Stimulated activated naive B cell treated with anti-CD40 and anti-IgM and Interleukin-4, amounts not matched to agents 10 μg/mL and 1 μg/mL and 100 μg/mL, for 72 hours (primary cell): ENCODE results near the gene BPIFB6.

Source experiments
- ATAC-seq, 2 donors: fragments of 150-1000 bp; cut with Tn5 transposase; replicated peaks; 2 replicates each; pipeline ENCODE4 v1.10.0; 2021; ENCODE audit warnings: moderate library complexity in 1 of 2
- DNase-seq: peaks from one replicate; pipeline ENCODE4 v3.0.0; 2021
- H3K27ac Mint-ChIP-seq: one replicate; pipeline ENCODE4 v1.8.0; 2022; ENCODE audit warnings: mild to moderate bottlenecking, mixed read lengths
- H3K27me3 Mint-ChIP-seq, 2 donors: one replicate each; pipeline ENCODE4 v1.8.0; 2022; ENCODE audit warnings: mixed read lengths in 2 of 2
- H3K36me3 Mint-ChIP-seq, 2 donors: one replicate each; pipeline ENCODE4 v1.8.0; 2022; ENCODE audit warnings: mixed read lengths in 2 of 2, mild to moderate bottlenecking in 1 of 2
- H3K4me1 Mint-ChIP-seq, 2 donors: one replicate each; pipeline ENCODE4 v1.8.0; 2022; ENCODE audit warnings: mixed read lengths in 2 of 2, mild to moderate bottlenecking in 1 of 2
- H3K4me3 Mint-ChIP-seq, 2 donors: one replicate each; pipeline ENCODE4 v1.8.0; 2022; ENCODE audit warnings: mild to moderate bottlenecking in 2 of 2, mixed read lengths in 2 of 2, moderate library complexity in 1 of 2
- H3K9me3 Mint-ChIP-seq, 2 donors: one replicate each; pipeline ENCODE4 v1.8.0; 2022; ENCODE audit warnings: mixed read lengths in 2 of 2, mild to moderate bottlenecking in 1 of 2

BPIFB6 gene

DNA sequence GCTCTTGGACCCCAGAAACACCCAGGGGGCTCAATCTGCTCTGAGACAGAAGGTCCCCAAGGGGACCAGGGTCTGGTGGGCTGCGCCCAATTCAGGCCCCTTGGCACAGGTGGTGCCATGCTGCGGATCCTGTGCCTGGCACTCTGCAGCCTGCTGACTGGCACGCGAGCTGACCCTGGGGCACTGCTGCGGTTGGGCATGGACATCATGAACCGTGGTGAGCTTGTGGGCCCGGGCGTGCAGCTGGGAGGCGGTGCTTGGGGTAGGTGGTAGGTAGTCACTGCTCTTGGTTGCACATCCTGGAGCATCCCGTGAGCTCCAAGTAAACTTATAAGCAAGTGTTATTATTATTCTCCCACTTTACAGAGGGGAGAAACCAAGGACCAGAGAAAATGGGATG lies at the start of gene BPIFB6:
Gene BPIFB6, plus strand, starts transcription at position 118 of the 400 bp plus-strand sequence. Its CDS starts 0 bp downstream, at position 118.
- Mint-ChIP-seq H3K4me3 (no peak within 1 kb of the TSS), H3K36me3 (peaks cover 0 to 3% of the 10 kb centered on the region in 2 donors), H3K9me3 (peaks cover 6 to 7% of the 10 kb centered on the region in 2 donors), H3K4me1 (no peaks in the 10 kb centered on the region), H3K27ac (no peak within 1 kb of the TSS), H3K27me3 (peaks cover 8 to 12% of the 10 kb centered on the region in 2 donors)
- no peak for ATAC-seq
- DNase-seq: no peak

DNA sequence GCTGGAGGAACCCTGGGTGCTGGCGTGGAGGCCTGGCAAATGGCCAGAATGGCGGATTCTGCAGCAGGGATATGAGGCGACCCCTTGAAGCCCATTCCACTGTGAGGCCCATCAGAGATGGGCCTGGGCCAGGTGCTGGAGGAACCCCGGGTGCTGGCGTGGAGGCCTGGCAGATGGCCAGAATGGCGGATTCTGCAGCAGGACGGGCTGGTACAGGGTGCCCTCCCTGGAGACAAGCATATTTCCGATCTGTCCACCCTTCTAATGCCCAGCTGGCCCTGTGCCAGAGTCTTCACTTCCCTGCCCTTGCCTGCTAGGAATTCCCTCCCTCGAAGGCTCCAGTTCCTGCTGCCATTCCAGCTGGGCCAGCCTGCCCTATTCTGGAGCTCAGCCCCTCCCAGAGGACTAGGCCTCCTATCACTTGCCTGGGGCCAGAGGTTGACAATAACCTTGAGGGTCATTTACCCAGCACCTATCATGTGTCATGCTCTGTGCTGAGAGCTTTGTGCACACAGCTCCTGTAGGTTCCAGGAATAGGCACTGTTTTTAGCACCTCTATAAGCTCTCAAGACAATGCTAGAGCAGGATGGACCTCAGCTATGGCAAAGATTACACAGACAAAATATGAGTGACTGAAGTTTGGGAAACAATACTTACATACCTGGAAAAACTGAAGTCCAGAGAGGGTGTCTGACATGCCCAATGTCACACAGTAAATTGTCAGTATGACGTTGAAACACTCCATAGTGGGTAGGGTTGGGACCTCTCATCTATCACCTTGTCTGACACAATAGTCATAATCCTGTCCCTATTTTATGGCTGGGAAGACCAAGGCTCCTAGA lies 48.6 kb upstream of the BPIFB6 start:
- H3K4me1 Mint-ChIP-seq: no peaks in the 10 kb centered on the region
- no peaks in the 10 kb centered on the region for H3K36me3 Mint-ChIP-seq
- H3K27ac Mint-ChIP-seq: no peak overlapping the region
- DNase-seq (no peak), ATAC-seq (no peak)
- H3K9me3 Mint-ChIP-seq: no peaks in the 10 kb centered on the region
- H3K4me3 Mint-ChIP-seq: no peak overlapping the region
- no peaks in the 10 kb centered on the region for H3K27me3 Mint-ChIP-seq

DNA sequence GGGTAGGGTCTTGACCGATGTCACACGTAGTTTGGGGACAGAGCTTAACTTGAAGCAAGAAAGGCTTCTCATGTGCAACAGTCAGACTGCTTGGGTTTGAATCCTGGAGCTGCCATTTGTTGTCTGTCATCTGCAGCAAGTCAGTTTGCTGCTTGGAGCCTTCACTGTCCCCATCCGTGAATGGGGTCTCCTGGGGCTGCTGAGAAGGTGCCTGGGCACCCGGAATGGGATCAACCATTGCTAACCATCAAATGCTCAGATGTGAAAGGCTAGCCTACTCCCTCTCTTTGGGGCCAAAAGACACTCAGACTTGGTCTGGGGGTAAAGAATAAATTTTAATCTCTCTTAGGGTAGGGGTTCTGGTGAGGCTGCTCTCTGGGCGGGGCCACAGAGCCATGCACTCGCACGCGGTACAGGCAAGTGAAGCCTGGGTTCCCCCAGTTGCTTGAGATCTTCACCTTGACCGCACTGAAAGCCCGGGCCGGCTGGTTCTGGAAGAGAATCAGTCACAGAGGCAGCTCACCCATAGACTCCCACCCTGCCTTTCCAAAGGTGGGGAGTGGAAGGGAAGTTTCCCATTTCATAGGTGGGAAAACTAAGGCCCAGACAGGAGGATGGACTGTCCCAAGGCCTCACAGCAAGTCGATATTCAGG lies 47.9 kb upstream of the BPIFB6 start:
- Mint-ChIP-seq H3K4me1 (no peaks in the 10 kb centered on the region), H3K27me3 (no peaks in the 10 kb centered on the region), H3K4me3 (no peak overlapping the region), H3K9me3 (no peaks in the 10 kb centered on the region), H3K36me3 (no peaks in the 10 kb centered on the region), H3K27ac (no peak overlapping the region)
- ATAC-seq (no peak), DNase-seq (no peak)

DNA sequence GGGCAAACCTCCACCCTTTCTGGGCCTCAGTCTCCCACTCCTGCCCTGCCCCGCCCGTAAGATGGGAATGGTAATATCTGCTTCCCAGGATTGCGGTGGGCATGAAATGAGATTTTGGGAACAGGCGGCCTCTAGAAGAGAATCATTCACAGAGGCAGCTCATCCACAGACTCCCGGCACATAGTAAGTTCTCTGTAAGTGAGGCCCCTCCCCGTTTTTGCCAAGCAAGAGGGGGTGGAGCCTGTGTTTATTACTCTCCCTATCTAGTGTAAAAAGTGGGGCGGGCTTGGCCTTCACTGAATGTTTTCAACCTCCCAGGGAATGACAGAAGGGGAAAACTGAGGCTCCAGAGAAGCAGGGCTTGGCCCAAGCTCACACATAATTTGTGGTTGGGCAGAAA lies 47.3 kb upstream of the BPIFB6 start:
- no peaks in the 10 kb centered on the region for H3K4me1 Mint-ChIP-seq
- H3K27me3 Mint-ChIP-seq: no peaks in the 10 kb centered on the region

DNA sequence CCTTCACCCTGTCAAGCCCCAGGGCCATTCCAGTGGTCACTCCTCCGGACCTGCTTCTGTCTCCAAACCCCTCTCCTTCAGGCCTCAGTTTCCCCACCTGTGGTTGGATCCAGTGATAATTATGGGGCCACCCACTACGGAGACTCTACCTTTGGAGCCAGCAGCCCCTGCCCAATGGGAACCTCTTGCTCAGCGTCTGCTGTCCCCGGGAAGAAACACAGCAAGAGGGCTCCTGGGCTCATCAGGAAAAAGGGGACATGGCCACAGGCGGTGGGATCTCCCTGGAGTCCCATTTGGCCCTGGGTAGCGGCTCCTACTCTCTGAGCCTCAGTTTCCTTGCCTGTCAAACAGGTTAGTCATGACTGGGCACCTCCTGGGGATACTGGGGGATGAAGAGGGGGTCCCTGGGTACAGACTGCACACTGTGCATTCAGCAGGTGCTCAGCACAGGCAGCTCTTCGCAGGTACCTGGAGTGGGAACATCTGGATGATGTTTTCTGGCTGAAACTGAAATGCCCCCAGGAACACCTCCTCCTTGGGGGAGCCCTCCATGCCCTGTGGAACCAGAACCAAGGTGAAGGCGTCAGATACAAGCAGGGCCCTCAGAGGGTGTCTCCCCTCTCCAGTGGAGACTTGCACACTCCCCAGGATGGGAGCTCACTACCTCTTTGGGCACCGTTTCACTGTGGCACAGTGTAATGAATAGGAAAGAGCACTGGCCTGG lies 46.7 kb upstream of the BPIFB6 start:
- no peak for ATAC-seq
- Mint-ChIP-seq H3K27ac (no peak overlapping the region), H3K36me3 (no peaks in the 10 kb centered on the region)

More for the DNA sequence above, 47.3 kb upstream of the BPIFB6 start:
- Mint-ChIP-seq H3K4me3 (no peak overlapping the region), H3K9me3 (no peaks in the 10 kb centered on the region), H3K36me3 (no peaks in the 10 kb centered on the region), H3K27ac (no peak overlapping the region)
- ATAC-seq (no peak), DNase-seq (no peak)

DNA sequence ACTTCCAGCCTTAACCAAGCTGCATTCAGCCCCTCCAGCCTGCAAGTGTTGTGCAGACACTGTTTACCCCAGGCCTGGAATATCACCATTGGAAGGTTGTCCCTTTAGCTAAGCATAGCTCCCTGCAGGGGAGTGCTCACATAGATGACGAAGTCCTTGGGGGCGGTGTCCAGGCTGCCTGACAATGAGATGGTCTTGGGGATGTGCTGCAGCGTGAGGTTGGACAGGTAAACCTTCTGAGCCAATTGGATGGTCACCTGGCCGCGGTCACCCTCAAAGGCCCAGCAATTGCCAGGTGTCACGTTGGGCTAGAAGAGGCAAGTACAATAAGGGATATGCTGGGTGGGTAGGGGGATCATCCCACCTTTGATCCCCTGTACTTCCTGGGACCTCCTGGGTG lies 45.9 kb upstream of the BPIFB6 start:
- Mint-ChIP-seq H3K9me3 (no peaks in the 10 kb centered on the region), H3K36me3 (no peaks in the 10 kb centered on the region), H3K27me3 (no peaks in the 10 kb centered on the region), H3K4me3 (no peak overlapping the region), H3K27ac (no peak overlapping the region), H3K4me1 (peaks cover 0 to 4% of the 10 kb centered on the region in 2 donors)
- no peak for DNase-seq
- no peak for ATAC-seq

More for the DNA sequence above, 46.7 kb upstream of the BPIFB6 start:
- Mint-ChIP-seq H3K4me3 (no peak overlapping the region), H3K27me3 (no peaks in the 10 kb centered on the region), H3K9me3 (no peaks in the 10 kb centered on the region), H3K4me1 (no peaks in the 10 kb centered on the region)
- DNase-seq: no peak

DNA sequence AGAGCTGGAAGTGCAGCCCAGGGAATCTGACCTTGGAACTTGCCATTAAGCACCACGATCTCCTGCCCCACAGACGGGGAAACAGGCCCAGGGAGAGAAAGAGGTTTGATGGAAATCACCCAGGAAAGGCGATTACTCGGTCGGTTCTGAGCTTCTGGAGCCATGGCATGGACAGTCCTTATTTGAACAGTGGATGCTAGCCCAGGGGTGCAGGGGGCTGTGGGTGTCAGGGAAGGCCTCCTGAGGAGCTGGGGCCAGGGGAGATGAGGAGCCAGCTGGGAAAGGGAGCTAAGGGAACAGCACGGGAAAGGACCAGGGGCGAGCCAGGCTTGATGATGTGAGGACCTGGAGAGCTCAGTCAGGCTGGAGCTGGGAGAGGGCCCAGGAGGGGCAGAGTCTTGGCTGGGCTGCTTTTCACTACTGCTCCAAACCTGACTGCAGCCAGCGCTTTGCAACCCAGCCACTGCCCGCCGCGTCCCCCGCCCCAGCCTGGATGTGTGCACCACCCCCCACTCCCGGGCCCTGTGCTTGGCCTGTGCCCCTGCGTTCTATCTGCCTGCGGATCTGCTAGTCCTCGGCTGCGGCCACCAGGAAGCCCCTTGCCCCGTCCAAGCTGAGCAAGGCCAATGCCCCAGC lies 45.0 kb upstream of the BPIFB6 start:
- H3K36me3 Mint-ChIP-seq: no peaks in the 10 kb centered on the region
- no peak overlapping the region for H3K4me3 Mint-ChIP-seq
- H3K9me3 Mint-ChIP-seq: peaks cover 0 to 3% of the 10 kb centered on the region in 2 donors

DNA sequence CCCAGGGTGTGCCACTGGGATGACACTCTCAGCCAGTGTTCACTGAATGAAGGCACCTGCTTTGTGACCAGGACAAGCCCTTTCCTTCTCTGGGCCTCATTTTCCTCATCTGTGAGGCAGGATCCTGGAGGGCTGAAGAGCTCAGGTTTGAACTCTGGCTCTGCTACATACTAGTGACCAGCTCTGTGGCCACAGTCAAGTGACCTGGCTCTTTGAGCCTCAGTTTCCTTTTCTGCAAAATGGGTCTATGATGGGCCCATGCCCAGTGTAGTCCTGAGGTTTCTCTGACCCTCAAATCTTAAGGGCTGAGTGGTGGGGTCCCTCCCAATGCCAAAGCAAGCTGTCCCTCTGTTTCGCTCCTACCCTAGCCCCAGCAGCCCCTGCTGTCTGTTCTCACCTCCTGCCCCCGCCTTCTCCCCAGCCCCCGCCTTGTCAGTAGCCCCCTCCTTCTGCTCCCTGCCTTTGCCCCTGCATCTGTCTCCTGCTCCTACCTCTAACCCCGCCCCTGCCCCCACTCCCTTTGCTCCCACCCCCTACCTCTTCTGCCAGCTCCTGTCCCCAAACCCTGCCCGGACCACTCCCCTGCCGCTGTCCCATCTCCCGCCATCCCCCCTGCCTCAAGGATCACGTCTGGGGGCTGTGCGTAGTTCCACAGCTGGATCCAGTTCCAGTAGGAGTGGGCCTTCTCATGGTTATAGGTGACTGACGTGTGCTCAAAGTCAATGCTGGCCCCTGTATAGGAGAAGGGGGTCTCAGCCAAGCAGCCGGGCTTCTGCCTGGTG lies 44.2 kb upstream of the BPIFB6 start:
- H3K4me3 Mint-ChIP-seq: no peak overlapping the region
- H3K27me3 Mint-ChIP-seq: no peaks in the 10 kb centered on the region
- H3K36me3 Mint-ChIP-seq: no peaks in the 10 kb centered on the region
- DNase-seq: no peak
- peaks cover 0 to 3% of the 10 kb centered on the region in 2 donors for H3K9me3 Mint-ChIP-seq
- H3K4me1 Mint-ChIP-seq: peaks cover 10 to 20% of the 10 kb centered on the region in 2 donors
- no peak for ATAC-seq
- no peak overlapping the region for H3K27ac Mint-ChIP-seq

More for the DNA sequence above, 45.0 kb upstream of the BPIFB6 start:
- ATAC-seq: no peak
- Mint-ChIP-seq H3K27ac (no peak overlapping the region), H3K4me1 (peaks cover 5 to 12% of the 10 kb centered on the region in 2 donors), H3K27me3 (no peaks in the 10 kb centered on the region)
- no peak for DNase-seq

GRCh38 chr20:32988008-32988407 lies 43.4 kb upstream of the BPIFB6 start:
- no peak overlapping the region for H3K27ac Mint-ChIP-seq
- DNase-seq: no peak
- H3K4me1 Mint-ChIP-seq: peaks cover 15 to 28% of the 10 kb centered on the region in 2 donors
- no peak overlapping the region for H3K4me3 Mint-ChIP-seq
- peaks cover 0 to 3% of the 10 kb centered on the region in 2 donors for H3K9me3 Mint-ChIP-seq
- no peaks in the 10 kb centered on the region for H3K27me3 Mint-ChIP-seq
- H3K36me3 Mint-ChIP-seq: no peaks in the 10 kb centered on the region
- ATAC-seq: no peak

- H3K27ac Mint-ChIP-seq: no peak overlapping the region
- H3K36me3 Mint-ChIP-seq: peaks cover 2 to 5% of the 10 kb centered on the region in 2 donors
- H3K27me3 Mint-ChIP-seq: no peaks in the 10 kb centered on the region
- DNase-seq: no peak
- no peak for ATAC-seq
- no peak overlapping the region for H3K4me3 Mint-ChIP-seq
- H3K4me1 Mint-ChIP-seq: peaks cover 15 to 30% of the 10 kb centered on the region in 2 donors
- H3K9me3 Mint-ChIP-seq: peaks cover 2 to 5% of the 10 kb centered on the region in 2 donors
These were observed 41.8 kb upstream of the BPIFB6 start for GRCh38 chr20:32989507-32990283.

GRCh38 chr20:32990426-32990825 lies 41.0 kb upstream of the BPIFB6 start:
- DNase-seq: no peak
- Mint-ChIP-seq H3K4me1 (peaks cover 15 to 30% of the 10 kb centered on the region in 2 donors), H3K27me3 (no peaks in the 10 kb centered on the region), H3K9me3 (peaks cover 8 to 9% of the 10 kb centered on the region in 2 donors), H3K36me3 (peaks cover 4 to 10% of the 10 kb centered on the region in 2 donors), H3K4me3 (no peak overlapping the region), H3K27ac (no peak overlapping the region)
- no peak for ATAC-seq

DNA sequence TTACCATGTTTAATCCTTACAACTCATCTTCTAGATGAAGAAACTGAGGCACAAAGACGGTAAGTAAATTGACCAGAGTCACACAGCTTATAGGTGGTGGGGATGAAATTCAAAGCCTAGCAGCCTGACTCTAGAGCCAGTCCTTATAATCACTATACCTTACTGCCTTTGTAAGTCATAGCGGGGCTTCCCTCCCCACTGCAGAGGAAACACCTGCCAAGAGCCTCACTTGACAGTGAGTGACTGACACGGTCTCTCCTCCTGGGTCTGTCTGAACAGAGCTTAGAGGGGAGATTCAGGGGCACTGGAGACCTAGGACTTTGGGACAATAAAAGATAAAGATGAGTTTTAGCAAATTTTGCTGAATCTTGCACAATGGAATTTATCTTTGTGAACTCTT lies 40.1 kb upstream of the BPIFB6 start:
- peak; percentile 89 to 91 for ATAC-seq
- Mint-ChIP-seq H3K4me1 (peaks cover 15 to 30% of the 10 kb centered on the region in 2 donors), H3K4me3 (no peak overlapping the region), H3K36me3 (peaks cover 4 to 10% of the 10 kb centered on the region in 2 donors), H3K9me3 (peaks cover 9 to 12% of the 10 kb centered on the region in 2 donors), H3K27ac (no peak overlapping the region), H3K27me3 (no peaks in the 10 kb centered on the region)
- DNase-seq: peak; percentile 17
